Vagina (tissue), 2 donors: ENCODE results near the gene TPCN2. TPM values are rescaled to one million over a fixed set of nuclear protein-coding genes. Genes with fewer than 3 reads are reported as not detected.
"Not testable (repeated sequence)": the region's sequence is repeated elsewhere in the genome, so short reads cannot be mapped to it uniquely, and the experiment has no call there.

Experiments
- DNase-seq, 2 donors: peaks; one replicate each; pipeline ENCODE4 v3.0.0-alpha.2; 2017; ENCODE audit errors: extremely low spot score in 2 of 2
- H3K27ac ChIP-seq: fragments of 200-600 bp; sonication (generic); one replicate; pipeline ENCODE4 v1.5.1; 2019
- H3K27me3 ChIP-seq: fragments of 200-600 bp; sonication (generic); one replicate; pipeline ENCODE4 v1.5.1; 2019
- H3K36me3 ChIP-seq, 2 donors: fragments of 200-600 bp; sonication (generic); one replicate each; pipeline ENCODE4 v1.5.1; 2017 to 2019
- H3K4me1 ChIP-seq: fragments of 200-600 bp; sonication (generic); one replicate; pipeline ENCODE4 v1.5.1; 2019
- H3K4me3 ChIP-seq, 2 donors: fragments of 200-600 bp; sonication (generic); 1 replicate in 1 of 2; 2 replicates in 1 of 2; pipeline ENCODE4 v1.5.1; 2016 to 2019
- H3K9me3 ChIP-seq: fragments of 200-600 bp; sonication (generic); one replicate; pipeline ENCODE4 v1.5.1; 2019
- POLR2A ChIP-seq, 2 donors: fragments of 450-650 bp; IDR thresholded peaks; one replicate each; pipeline ENCODE4 v1.6.1; 2017; ENCODE audit warnings: antibody characterized with exemption in 2 of 2, mild to moderate bottlenecking in 2 of 2, moderate library complexity in 2 of 2
- POLR2AphosphoS5 ChIP-seq, 2 donors: sonication (generic); formaldehyde crosslinking; IDR thresholded peaks; one replicate each; pipeline ENCODE4 v1.9.0; 2017; ENCODE audit warnings: antibody characterized with exemption in 2 of 2, mild to moderate bottlenecking in 2 of 2, low read depth in 1 of 2; ENCODE audit not compliant: insufficient read depth in 1 of 2
- intact Hi-C: fragments of 100-400 bp; cut with DNase I; formaldehyde crosslinking; loops from one replicate; pipeline ENCODE4 v1.15.1; 2023
- total RNA-seq: library from RNA; depleted of rRNA; stranded (reverse); fragments of >200 nt; gene quantifications from one replicate; pipeline ENCODE4 v1.2.3, GENCODE V29; 2016
- TF ChIP-seq, protein P1 (sequence below), 3 experiments: fragments of 450-650 bp in 2 of 3; fragments of 200-600 bp in 1 of 3; sonication (generic) in 1 of 3; IDR thresholded peaks; one replicate each; pipeline ENCODE4 v1.5.1; 2017 to 2019; ENCODE audit warnings: antibody characterized with exemption in 3 of 3, mild to moderate bottlenecking in 2 of 3, moderate library complexity in 2 of 3

The TPCN2 gene
- 21.1 TPM for total RNA-seq

DNA sequence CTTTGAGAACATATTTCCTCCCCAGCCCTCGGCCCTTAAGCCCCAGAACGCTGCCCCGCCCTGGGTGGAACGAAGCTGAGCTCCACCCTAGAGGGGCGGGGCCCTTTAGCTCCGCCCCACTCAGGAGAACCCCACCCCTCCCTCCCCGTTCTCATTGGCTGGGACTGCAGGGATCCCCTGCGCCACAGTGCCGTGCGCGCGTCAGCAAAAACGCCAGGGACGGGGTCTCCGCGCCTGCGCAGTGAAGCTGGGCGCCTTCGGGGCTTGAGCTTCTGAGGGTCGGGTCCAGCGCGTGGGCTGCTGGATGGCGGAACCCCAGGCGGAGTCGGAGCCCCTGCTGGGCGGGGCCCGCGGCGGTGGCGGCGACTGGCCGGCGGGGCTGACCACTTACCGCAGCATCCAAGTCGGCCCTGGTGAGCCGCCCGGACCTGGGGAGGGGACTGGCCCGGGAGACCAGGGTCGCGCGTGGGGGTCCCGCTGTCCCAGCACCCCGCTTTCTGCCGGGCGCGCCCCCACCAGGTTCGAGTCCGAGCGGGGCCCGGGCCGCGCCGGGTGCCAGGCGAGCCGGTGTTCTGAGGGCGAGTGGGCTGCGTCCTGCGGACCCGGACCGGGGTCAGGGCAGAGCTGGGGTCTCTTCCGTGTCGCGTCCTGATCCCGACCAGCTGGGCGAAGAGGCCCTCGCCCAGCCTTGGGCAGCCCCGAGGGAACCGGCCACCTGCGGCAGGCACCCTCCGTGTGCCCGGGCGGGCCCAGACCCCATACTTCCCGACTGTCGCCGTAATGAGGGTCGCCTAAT is at the start of gene TPCN2:
Gene TPCN2 (plus strand): TSS at position 239 of the 796 bp plus-strand sequence. CDS start 66 bp downstream, at position 305.
- intact Hi-C loops = loop anchor here (5.0 kb wide), 1 partner anchor 37 kb away; the partner anchor contains the start of gene MRGPRF
- Histone ChIP-seq H3K4me3 (peak within 1 kb of the TSS; percentile 96 to 98), H3K4me1 (peaks cover 70% of the 10 kb centered on the region), H3K27me3 (no peaks in the 10 kb centered on the region), H3K36me3 (no peaks in the 10 kb centered on the region), H3K9me3 (no peaks in the 10 kb centered on the region), H3K27ac (peak within 1 kb of the TSS; percentile 97)
- TF ChIP-seq POLR2A (IDR thresholded peaks at IDR 0.05) = peak in 1 of 2 donors; percentile 79
- TF ChIP-seq POLR2AphosphoS5 (IDR thresholded peaks at IDR 0.05; ENCODE audit: insufficient read depth in 1 of 2, low read depth in 1 of 2) = peak; percentile 90 to 97
- TF ChIP-seq, protein P1, sequence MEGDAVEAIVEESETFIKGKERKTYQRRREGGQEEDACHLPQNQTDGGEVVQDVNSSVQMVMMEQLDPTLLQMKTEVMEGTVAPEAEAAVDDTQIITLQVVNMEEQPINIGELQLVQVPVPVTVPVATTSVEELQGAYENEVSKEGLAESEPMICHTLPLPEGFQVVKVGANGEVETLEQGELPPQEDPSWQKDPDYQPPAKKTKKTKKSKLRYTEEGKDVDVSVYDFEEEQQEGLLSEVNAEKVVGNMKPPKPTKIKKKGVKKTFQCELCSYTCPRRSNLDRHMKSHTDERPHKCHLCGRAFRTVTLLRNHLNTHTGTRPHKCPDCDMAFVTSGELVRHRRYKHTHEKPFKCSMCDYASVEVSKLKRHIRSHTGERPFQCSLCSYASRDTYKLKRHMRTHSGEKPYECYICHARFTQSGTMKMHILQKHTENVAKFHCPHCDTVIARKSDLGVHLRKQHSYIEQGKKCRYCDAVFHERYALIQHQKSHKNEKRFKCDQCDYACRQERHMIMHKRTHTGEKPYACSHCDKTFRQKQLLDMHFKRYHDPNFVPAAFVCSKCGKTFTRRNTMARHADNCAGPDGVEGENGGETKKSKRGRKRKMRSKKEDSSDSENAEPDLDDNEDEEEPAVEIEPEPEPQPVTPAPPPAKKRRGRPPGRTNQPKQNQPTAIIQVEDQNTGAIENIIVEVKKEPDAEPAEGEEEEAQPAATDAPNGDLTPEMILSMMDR (IDR thresholded peaks at IDR 0.05) = no peak
- DNase-seq = peak in 1 of 2 donors; percentile 96

DNA sequence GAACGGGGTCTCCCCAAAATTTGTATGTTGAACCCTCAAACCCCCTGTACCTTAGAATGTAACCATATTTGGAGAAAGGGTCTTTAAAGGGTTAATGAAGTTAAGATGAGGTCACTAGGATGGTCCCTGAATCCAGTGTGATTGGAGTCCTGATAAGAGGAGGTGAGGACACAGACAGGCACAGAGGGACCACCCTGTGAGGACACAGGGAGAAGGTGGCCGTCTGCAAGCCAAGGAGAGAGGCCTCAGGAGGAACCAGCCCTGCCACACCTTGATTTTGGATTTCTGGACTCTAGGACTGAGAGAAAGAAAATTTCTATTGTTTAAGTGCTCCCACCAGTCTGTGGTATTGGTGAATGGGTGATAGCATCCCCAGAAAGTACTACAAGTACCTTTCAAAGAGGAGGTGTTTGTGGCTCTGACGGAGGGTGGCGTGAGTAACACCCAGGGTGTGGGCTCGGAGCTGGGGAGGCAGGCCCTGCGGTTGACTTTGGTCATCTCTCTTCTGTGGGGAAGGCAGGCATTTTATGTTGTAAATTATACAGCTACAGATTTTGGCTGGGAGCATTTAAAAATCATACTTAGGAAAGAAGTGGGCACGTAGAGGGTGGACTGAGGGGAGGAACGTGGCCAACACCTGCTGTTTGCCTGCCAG is 49.5 kb upstream of the TPCN2 start:
- intact Hi-C loops = no loop called here
- H3K4me1 ChIP-seq = peaks cover 61% of the 10 kb centered on the region

DNA sequence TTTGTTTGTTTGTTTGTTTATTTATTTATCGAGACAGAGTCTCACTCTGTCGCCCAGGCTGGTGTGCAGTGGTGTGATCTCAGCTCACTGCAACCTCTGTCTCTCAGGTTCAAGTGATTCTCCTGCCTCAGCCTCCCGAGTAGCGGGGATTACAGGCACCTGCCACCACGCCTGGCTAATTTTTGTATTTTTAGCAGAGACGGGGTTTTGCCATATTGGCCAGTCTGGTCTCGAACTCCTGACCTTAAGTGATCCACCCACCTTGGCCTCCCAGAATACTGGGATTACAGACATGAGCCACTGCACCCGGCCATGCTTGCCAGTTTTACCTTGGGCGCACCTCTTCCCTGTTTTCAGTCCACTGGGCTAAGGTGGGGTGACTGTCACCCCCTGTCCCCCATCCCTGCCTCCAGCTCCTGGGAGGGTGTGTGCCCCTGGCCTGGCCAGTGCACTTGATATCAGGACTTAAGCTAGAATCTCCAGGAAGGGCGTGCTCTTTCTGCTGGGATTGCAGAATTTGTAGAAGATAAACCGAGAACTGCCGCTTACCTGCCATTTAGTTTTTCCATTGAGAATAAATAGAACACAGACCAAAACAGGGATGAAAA is 48.9 kb upstream of the TPCN2 start:
- intact Hi-C loops = loop anchor here (5.0 kb wide), 1 partner anchor 53 kb away; no protein-coding TSS in a partner anchor

More for the DNA sequence above, 49.5 kb upstream of the TPCN2 start:
- no peak overlapping the region for H3K4me3 ChIP-seq
- TF ChIP-seq, protein P1 (IDR thresholded peaks at IDR 0.05) = no peak
- TF ChIP-seq POLR2AphosphoS5 (IDR thresholded peaks at IDR 0.05; ENCODE audit: insufficient read depth in 1 of 2, low read depth in 1 of 2) (no peak), POLR2A (IDR thresholded peaks at IDR 0.05) (no peak)
- no peaks in the 10 kb centered on the region for H3K9me3 ChIP-seq
- H3K36me3 ChIP-seq = no peaks in the 10 kb centered on the region
- H3K27ac ChIP-seq = peak overlapping the region; percentile 82
- H3K27me3 ChIP-seq = no peaks in the 10 kb centered on the region
- peak in 1 of 2 donors; percentile 72 for DNase-seq

DNA sequence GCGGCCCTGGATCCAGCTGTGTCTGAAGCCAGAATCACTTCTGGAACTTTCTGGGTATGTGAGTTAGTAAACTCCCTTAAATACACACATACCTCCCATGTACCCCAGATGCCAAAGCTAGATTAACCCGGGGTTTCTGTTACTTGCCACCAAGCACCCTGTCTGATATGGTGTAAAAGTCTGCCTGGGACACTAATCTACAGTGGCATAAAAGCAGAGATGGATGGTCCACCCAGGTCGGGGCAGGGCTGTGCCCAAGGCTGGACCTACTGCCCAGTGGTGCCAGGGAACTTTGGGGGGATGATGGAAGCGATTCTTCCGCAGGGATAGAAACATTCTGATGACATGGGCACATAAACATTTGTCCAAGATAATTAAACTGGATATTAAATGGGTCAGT is 48.3 kb upstream of the TPCN2 start:
- TF ChIP-seq POLR2A (IDR thresholded peaks at IDR 0.05) (no peak), POLR2AphosphoS5 (IDR thresholded peaks at IDR 0.05; ENCODE audit: insufficient read depth in 1 of 2, low read depth in 1 of 2) (peak in 1 of 2 donors; percentile 5)
- Histone ChIP-seq H3K36me3 (peaks cover 3 to 7% of the 10 kb centered on the region in 2 donors), H3K4me1 (peaks cover 68% of the 10 kb centered on the region), H3K4me3 (no peak overlapping the region), H3K27me3 (no peaks in the 10 kb centered on the region), H3K9me3 (no peaks in the 10 kb centered on the region), H3K27ac (peak overlapping the region; percentile 82)
- DNase-seq = no peak
- intact Hi-C loops = loop anchor here (5.0 kb wide), 1 partner anchor 53 kb away; no protein-coding TSS in a partner anchor

More for the DNA sequence above, 48.9 kb upstream of the TPCN2 start:
- not testable (repeated sequence) for H3K9me3 ChIP-seq, H3K36me3 ChIP-seq, H3K4me3 ChIP-seq, H3K27me3 ChIP-seq, DNase-seq
- peaks cover 62% of the 10 kb centered on the region for H3K4me1 ChIP-seq
- H3K27ac ChIP-seq = peak overlapping the region; percentile 82

DNA sequence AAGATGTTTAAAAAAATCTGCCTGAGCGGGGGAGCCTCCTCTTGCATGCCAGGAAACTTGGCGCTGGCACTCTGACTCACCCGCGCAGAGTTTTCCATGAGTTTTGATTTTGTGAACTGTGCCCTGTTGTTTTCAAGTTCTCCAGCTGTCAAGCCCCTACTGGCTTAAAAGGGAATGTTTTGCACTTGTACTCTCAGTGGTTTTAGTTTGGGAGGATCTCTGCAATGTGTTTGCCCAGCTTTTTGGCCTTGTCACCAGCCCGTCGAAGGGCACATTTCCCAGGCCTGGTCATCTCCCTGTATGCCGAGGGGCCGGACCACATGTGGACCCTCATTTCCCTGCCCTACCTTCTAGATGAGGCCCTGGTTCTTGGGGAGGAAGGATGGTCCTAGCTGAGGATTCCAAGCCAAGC is 47.9 kb upstream of the TPCN2 start:
- no peak for DNase-seq
- H3K27me3 ChIP-seq = no peaks in the 10 kb centered on the region
- TF ChIP-seq, protein P1 (IDR thresholded peaks at IDR 0.05) = peak in 2 of 3 experiments; percentile 27 to 74
- peak in 1 of 2 donors; percentile 79 for TF ChIP-seq POLR2AphosphoS5 (IDR thresholded peaks at IDR 0.05; ENCODE audit: insufficient read depth in 1 of 2, low read depth in 1 of 2)
- TF ChIP-seq POLR2A (IDR thresholded peaks at IDR 0.05) = no peak
- H3K36me3 ChIP-seq = peaks cover 5 to 12% of the 10 kb centered on the region in 2 donors
- H3K27ac ChIP-seq = peak overlapping the region; percentile 82
- no peak overlapping the region for H3K4me3 ChIP-seq
- H3K4me1 ChIP-seq = peaks cover 72% of the 10 kb centered on the region
- no peaks in the 10 kb centered on the region for H3K9me3 ChIP-seq
- intact Hi-C loops = loop anchor here (5.0 kb wide), 1 partner anchor 54 kb away; no protein-coding TSS in a partner anchor
